ENCODE results near the gene TGIF2. TPM values are rescaled to one million over a fixed set of nuclear protein-coding genes. Genes with fewer than 3 reads are reported as not detected.
A peak's percentile ranks its signal among the peaks of the same experiment; 100 is the strongest.

Gene TGIF2
- total RNA-seq, 1 donor from 2014 or later: 12.4 TPM

DNA sequence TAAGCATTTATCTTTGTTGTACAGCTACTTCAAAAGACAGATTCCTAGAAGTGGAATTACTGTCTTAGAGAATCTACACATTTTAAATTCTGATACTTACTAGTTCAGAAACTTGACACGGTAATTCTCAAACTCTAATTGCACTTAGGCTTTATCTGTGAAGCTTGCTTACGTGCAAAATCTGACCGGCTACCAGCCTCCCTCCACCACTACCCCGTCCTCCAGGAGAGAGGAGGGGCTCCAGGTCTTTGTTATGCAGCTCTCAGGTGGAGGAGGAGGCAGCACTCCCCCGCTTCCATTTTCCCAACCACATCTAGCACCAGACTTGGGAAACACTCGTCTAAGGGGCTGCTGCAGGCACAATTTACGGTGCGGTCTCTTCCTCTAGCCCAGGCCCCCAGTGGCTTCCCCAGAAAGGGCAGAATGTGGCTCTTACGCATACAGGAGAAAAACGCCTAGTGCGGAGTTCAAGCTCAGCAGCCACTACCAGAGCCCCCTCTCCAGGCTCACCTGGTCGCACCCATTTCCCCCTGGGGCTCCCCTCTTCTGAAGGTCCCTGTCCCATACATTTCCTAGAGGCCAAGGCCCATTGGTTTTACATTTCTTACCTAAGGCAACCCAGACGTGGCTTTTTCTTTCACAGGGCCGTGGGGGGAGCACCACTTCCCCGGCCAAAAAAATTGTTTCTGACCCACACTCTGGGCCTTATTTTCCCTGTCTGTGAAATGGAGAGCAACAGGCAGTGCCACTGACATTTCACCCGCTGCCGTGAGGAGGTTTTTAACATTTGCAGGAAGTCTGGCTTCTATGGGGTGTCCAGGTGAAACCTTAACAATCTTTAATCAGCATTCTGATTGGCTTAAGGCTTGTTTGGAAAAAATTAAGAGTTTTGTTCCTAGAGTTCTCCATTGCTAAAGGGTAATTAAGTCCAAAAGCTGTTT, 1.6 kb upstream of the TGIF2 start:
- Histone ChIP-seq H3K27me3 (ENCODE audit: low read depth) (no peaks in the 10 kb centered on the region), H3K27ac (peak overlapping the region; percentile 93), H3K36me3 (no peaks in the 10 kb centered on the region), H3K9me3 (no peaks in the 10 kb centered on the region), H3K4me1 (peaks cover 29% of the 10 kb centered on the region), H3K4me3 (no peak overlapping the region)
- ATAC-seq (no peak), DNase-seq (no peak)
- TF ChIP-seq, protein P1, sequence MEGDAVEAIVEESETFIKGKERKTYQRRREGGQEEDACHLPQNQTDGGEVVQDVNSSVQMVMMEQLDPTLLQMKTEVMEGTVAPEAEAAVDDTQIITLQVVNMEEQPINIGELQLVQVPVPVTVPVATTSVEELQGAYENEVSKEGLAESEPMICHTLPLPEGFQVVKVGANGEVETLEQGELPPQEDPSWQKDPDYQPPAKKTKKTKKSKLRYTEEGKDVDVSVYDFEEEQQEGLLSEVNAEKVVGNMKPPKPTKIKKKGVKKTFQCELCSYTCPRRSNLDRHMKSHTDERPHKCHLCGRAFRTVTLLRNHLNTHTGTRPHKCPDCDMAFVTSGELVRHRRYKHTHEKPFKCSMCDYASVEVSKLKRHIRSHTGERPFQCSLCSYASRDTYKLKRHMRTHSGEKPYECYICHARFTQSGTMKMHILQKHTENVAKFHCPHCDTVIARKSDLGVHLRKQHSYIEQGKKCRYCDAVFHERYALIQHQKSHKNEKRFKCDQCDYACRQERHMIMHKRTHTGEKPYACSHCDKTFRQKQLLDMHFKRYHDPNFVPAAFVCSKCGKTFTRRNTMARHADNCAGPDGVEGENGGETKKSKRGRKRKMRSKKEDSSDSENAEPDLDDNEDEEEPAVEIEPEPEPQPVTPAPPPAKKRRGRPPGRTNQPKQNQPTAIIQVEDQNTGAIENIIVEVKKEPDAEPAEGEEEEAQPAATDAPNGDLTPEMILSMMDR (IDR thresholded peaks at IDR 0.05): no peak
- intact Hi-C loops (cut with DNase I): no loop called here

DNA sequence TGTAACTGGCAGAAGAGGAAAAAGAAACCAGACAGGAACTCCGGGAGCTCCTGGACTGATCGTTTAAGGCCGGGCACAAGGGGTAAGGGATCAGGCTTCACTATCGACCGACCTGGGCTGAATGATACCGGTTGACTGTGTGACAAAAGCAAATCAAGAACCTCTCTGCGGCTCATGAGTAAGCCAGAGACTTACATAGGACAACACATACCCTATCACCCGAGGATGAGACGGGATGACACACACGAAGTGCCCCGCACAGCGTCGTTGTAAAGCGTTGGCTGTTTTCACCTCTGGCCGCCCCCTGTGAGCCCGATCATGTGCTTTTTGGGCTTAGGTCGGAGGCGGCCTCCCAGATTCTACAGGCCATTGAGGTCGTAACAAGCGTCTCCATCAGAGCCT, 695 bp upstream of the TGIF2 start:
- H3K4me3 ChIP-seq: peak overlapping the region; percentile 82
- H3K27ac ChIP-seq: peak overlapping the region; percentile 93
- H3K27me3 ChIP-seq (ENCODE audit: low read depth): no peaks in the 10 kb centered on the region
- DNase-seq (no peak), ATAC-seq (peak; percentile 19 to 34)
- no peaks in the 10 kb centered on the region for H3K9me3 ChIP-seq
- intact Hi-C loops (cut with DNase I): no loop called here
- H3K4me1 ChIP-seq: peaks cover 29% of the 10 kb centered on the region
- TF ChIP-seq, protein P1 (IDR thresholded peaks at IDR 0.05): no peak
- no peaks in the 10 kb centered on the region for H3K36me3 ChIP-seq

DNA sequence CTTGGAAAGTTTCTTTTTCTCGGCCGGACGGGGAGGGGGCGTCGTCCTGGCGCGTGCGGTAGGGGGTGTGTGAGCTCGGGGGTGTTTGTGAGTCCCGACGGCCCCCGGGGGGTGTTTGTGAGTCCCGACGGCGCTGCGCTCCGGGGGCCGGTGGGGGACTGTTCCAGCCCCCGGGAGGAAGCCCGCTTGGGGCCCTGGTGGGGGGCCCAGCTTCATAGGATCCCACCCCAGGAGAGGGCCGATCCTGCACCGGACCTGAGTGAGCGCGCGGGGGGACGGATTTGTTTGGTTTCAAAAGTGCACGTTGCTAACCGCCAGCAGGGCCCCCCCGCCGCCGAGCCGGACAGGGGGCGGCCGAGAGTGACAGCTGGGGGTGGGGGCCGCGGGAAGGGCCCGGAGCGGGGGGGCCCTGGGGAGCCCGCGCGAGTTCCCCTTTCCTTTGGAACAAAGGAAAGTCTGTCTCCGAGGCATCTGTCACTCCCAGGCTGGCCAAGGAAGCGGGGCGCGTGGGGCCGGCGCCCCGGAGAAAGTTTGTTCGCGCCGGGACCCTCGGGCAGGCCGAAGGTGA, 485 bp downstream of the TGIF2 start:
- intact Hi-C loops (cut with DNase I): no loop called here
- Histone ChIP-seq H3K4me1 (peaks cover 29% of the 10 kb centered on the region), H3K27ac (peak overlapping the region; percentile 93), H3K36me3 (peaks cover 6% of the 10 kb centered on the region), H3K4me3 (peak overlapping the region; percentile 82), H3K9me3 (no peaks in the 10 kb centered on the region), H3K27me3 (ENCODE audit: low read depth) (no peaks in the 10 kb centered on the region)
- peak; percentile 33 to 39 for ATAC-seq
- TF ChIP-seq, protein P1 (IDR thresholded peaks at IDR 0.05): no peak
- DNase-seq: peak; percentile 68

DNA sequence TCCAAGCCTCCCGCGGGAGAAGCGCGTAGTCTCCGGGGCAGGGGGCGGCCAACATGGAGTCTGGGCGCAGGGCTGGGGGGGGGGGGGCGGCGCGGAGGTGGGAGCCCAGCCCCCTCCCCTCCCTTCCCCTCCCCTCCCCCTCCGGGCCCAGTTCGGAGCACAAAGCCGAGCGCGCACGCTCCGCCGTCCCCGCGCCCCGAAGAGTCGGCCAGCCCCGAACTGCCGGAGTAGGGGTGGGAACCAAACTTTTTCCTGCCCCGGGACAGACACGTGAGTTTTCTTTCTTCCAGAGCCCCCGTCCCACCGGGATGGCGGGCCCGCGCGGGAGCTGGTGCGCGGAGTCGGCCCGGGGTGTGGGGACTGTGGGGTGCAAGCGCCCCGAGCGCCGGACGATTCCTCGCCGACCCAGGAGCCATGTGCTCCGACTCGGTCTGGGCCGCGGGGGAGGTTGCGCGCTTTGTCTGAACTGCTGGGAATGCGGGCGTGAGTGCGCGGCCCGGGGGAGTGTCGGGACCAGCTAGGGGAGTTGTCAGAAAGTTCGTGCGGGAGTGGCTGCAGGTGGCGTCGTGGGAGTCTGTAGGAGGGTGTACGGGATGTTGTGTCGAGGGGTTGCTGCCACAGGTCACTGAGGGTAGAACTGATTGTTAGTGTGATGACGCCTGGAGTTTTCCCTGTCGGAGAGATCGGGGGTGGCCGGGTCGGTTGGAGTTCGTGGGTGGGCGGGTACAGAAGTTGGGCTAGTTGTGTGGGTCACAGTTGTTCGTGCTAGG, 1.2 kb downstream of the TGIF2 start:
- peak; percentile 51 for ATAC-seq
- H3K4me1 ChIP-seq: peaks cover 29% of the 10 kb centered on the region
- peak; percentile 70 for DNase-seq

DNA sequence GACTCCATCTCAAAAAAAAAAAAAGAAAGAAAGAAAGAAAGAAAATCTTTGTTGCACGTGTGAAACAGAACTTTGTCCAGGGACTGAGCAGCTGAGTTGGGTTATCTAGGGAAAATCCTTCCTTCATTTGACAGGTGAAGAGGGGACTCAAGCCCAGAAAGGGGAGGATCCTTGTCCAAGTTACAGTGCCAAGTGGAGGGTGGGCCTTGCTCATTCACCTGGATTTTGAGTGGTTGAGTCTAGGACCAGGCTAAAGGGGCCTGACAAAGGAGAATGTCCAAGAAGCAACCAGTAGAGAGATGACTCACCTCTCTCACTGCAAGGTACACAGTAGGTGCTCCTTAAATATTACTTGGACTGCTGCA, 2.7 kb downstream of the TGIF2 start:
- TF ChIP-seq, protein P1 (IDR thresholded peaks at IDR 0.05): no peak
- no peaks in the 10 kb centered on the region for H3K27me3 ChIP-seq (ENCODE audit: low read depth)
- peaks cover 29% of the 10 kb centered on the region for H3K4me1 ChIP-seq
- H3K36me3 ChIP-seq: peaks cover 28% of the 10 kb centered on the region
- no peaks in the 10 kb centered on the region for H3K9me3 ChIP-seq
- ATAC-seq (no peak), DNase-seq (no peak)
- intact Hi-C loops (cut with DNase I): no loop called here
- H3K27ac ChIP-seq: no peak overlapping the region
- no peak overlapping the region for H3K4me3 ChIP-seq

More for the DNA sequence above, 1.2 kb downstream of the TGIF2 start:
- H3K27ac ChIP-seq: peak overlapping the region; percentile 93
- H3K9me3 ChIP-seq: no peaks in the 10 kb centered on the region
- no peaks in the 10 kb centered on the region for H3K27me3 ChIP-seq (ENCODE audit: low read depth)
- H3K4me3 ChIP-seq: peak overlapping the region; percentile 82
- peaks cover 13% of the 10 kb centered on the region for H3K36me3 ChIP-seq
- intact Hi-C loops (cut with DNase I): no loop called here
- TF ChIP-seq, protein P1 (IDR thresholded peaks at IDR 0.05): no peak

Data from lower lobe of right lung (tissue), 2 donors.